ENCODE measurements around the gene RTF2. TPM values are rescaled to one million over a fixed set of nuclear protein-coding genes. Genes with fewer than 3 reads are reported as not detected.

Gene RTF2
- total RNA-seq, 1 experiment from 2014 or later, result 99.1 TPM

- no peaks in the 10 kb centered on the region for H3K27me3 ChIP-seq (replicated peaks; ENCODE audit: insufficient read depth, low read depth, low read length, poor library complexity)
- H3K4me3 ChIP-seq (ENCODE audit: low read depth, low read length, poor library complexity, severe bottlenecking), result no peak overlapping the region
- H3K27ac ChIP-seq (ENCODE audit: low read depth, low read length, poor library complexity, severe bottlenecking), result no peak overlapping the region
- TF ChIP-seq EZH2 (IDR thresholded peaks at IDR 0.05; ENCODE audit: borderline replicate concordance, low read depth, low read length, poor library complexity, severe bottlenecking) (no peak), CTCF (conservative IDR thresholded peaks at IDR 0.05; ENCODE audit: low read depth, low read length) (no peak)
- H3K36me3 ChIP-seq (ENCODE audit: insufficient read depth, low read length, poor library complexity, severe bottlenecking), result peaks cover 4% of the 10 kb centered on the region
- no peaks in the 10 kb centered on the region for H3K4me1 ChIP-seq (ENCODE audit: insufficient read depth, low read length, poor library complexity, severe bottlenecking)
- intact Hi-C loops (cut with micrococcal nuclease; ENCODE audit: unreplicated experiment), result no loop called here
- POLR2A ChIA-PET (ENCODE audit: low non-redundant PET), result no interaction called here
- BruUV-seq (replicated peaks), result no TSS peak
- CTCF ChIA-PET, result no interaction called here
- no peaks in the 10 kb centered on the region for H3K9me3 ChIP-seq (ENCODE audit: low read depth, low read length, poor library complexity, severe bottlenecking)
- DNase-seq (ENCODE audit: low spot score), result no peak
Measured at GRCh38 chr20:56488566-56488965, 20.1 kb downstream of the RTF2 start.

- Histone ChIP-seq H3K27me3 (replicated peaks; ENCODE audit: insufficient read depth, low read depth, low read length, poor library complexity) (no peaks in the 10 kb centered on the region), H3K36me3 (ENCODE audit: insufficient read depth, low read length, poor library complexity, severe bottlenecking) (no peaks in the 10 kb centered on the region), H3K27ac (ENCODE audit: low read depth, low read length, poor library complexity, severe bottlenecking) (no peak overlapping the region), H3K9me3 (ENCODE audit: low read depth, low read length, poor library complexity, severe bottlenecking) (no peaks in the 10 kb centered on the region), H3K4me3 (ENCODE audit: low read depth, low read length, poor library complexity, severe bottlenecking) (no peak overlapping the region), H3K4me1 (ENCODE audit: insufficient read depth, low read length, poor library complexity, severe bottlenecking) (no peaks in the 10 kb centered on the region)
- intact Hi-C loops (cut with micrococcal nuclease; ENCODE audit: unreplicated experiment), result no loop called here
- ChIA-PET CTCF (no interaction called here), POLR2A (ENCODE audit: low non-redundant PET) (no interaction called here)
- no TSS peak for BruUV-seq (replicated peaks)
- no peak for TF ChIP-seq CTCF (conservative IDR thresholded peaks at IDR 0.05; ENCODE audit: low read depth, low read length)
- no peak for TF ChIP-seq EZH2 (IDR thresholded peaks at IDR 0.05; ENCODE audit: borderline replicate concordance, low read depth, low read length, poor library complexity, severe bottlenecking)
- no peak for DNase-seq (ENCODE audit: low spot score)
Measured at GRCh38 chr20:56501116-56501515, 32.7 kb downstream of the RTF2 start.

- TF ChIP-seq CTCF (conservative IDR thresholded peaks at IDR 0.05; ENCODE audit: low read depth, low read length) (no peak), EZH2 (IDR thresholded peaks at IDR 0.05; ENCODE audit: borderline replicate concordance, low read depth, low read length, poor library complexity, severe bottlenecking) (no peak)
- DNase-seq (ENCODE audit: low spot score), result no peak
- Histone ChIP-seq H3K9me3 (ENCODE audit: low read depth, low read length, poor library complexity, severe bottlenecking) (no peaks in the 10 kb centered on the region), H3K27ac (ENCODE audit: low read depth, low read length, poor library complexity, severe bottlenecking) (no peak overlapping the region), H3K4me3 (ENCODE audit: low read depth, low read length, poor library complexity, severe bottlenecking) (no peak overlapping the region), H3K27me3 (replicated peaks; ENCODE audit: insufficient read depth, low read depth, low read length, poor library complexity) (no peaks in the 10 kb centered on the region), H3K4me1 (ENCODE audit: insufficient read depth, low read length, poor library complexity, severe bottlenecking) (no peaks in the 10 kb centered on the region), H3K36me3 (ENCODE audit: insufficient read depth, low read length, poor library complexity, severe bottlenecking) (no peaks in the 10 kb centered on the region)
- intact Hi-C loops (cut with micrococcal nuclease; ENCODE audit: unreplicated experiment), result no loop called here
- CTCF ChIA-PET, result no interaction called here
- POLR2A ChIA-PET (ENCODE audit: low non-redundant PET), result no interaction called here
- no TSS peak for BruUV-seq (replicated peaks)
Measured at GRCh38 chr20:56503916-56504315, 35.5 kb downstream of the RTF2 start.
